Mesendoderm (in vitro differentiated cells): ENCODE data around the gene FRMD4A.

Experiments
- DNase-seq: peaks from one replicate; pipeline ENCODE4 v3.0.0; 2013
- H2AK5ac ChIP-seq: 2 replicates; pipeline ENCODE4 v1.6.1; 2013; ENCODE audit warnings: low read length, inconsistent platforms
- H2BK120ac ChIP-seq: 2 replicates; pipeline ENCODE4 v1.6.1; 2013; ENCODE audit warnings: low read depth, mild to moderate bottlenecking, low read length, moderate library complexity, mixed read lengths
- H2BK15ac ChIP-seq: replicated peaks from 2 replicates; pipeline ENCODE4 v1.6.1; 2013; ENCODE audit warnings: low read depth, mild to moderate bottlenecking, moderate library complexity
- H2BK5ac ChIP-seq: 2 replicates; pipeline ENCODE4 v1.6.1; 2013; ENCODE audit warnings: low read length, inconsistent platforms
- H3K18ac ChIP-seq: 2 replicates; pipeline ENCODE4 v1.6.1; 2013; ENCODE audit warnings: mild to moderate bottlenecking, low read length, mixed read lengths
- H3K23ac ChIP-seq: one replicate; pipeline ENCODE4 v1.6.1; 2013; ENCODE audit warnings: low read length
- H3K27ac ChIP-seq: 2 replicates; pipeline ENCODE4 v1.5.1; 2013; ENCODE audit warnings: low read depth, mild to moderate bottlenecking, inconsistent platforms, low read length, moderate library complexity
- H3K27me3 ChIP-seq: 2 replicates; pipeline ENCODE4 v1.6.1; 2013; ENCODE audit warnings: low read length, control low read depth, mild to moderate bottlenecking, inconsistent platforms; ENCODE audit not compliant: insufficient read depth, poor library complexity
- H3K36me3 ChIP-seq: 2 replicates; pipeline ENCODE4 v1.6.1; 2013; ENCODE audit warnings: low read length, inconsistent platforms; ENCODE audit not compliant: control insufficient read depth, insufficient read depth
- H3K4ac ChIP-seq: one replicate; pipeline ENCODE4 v1.6.1; 2013; ENCODE audit warnings: low read depth, mild to moderate bottlenecking, low read length, moderate library complexity
- H3K4me1 ChIP-seq: 2 replicates; pipeline ENCODE4 v1.6.1; 2013; ENCODE audit warnings: low read depth, low read length, inconsistent platforms; ENCODE audit not compliant: control insufficient read depth
- H3K4me2 ChIP-seq: 2 replicates; pipeline ENCODE4 v1.6.1; 2013; ENCODE audit warnings: low read length
- H3K4me3 ChIP-seq: 2 replicates; pipeline ENCODE4 v1.5.1; 2013; ENCODE audit warnings: mild to moderate bottlenecking, low read length
- H3K56ac ChIP-seq: one replicate; pipeline ENCODE4 v1.6.1; 2013; ENCODE audit warnings: low read length
- H3K79me1 ChIP-seq: 2 replicates; pipeline ENCODE4 v1.6.1; 2013; ENCODE audit warnings: low read length, inconsistent platforms
- H3K79me2 ChIP-seq: 2 replicates; pipeline ENCODE4 v1.6.1; 2013; ENCODE audit warnings: mild to moderate bottlenecking, low read length; ENCODE audit not compliant: control insufficient read depth, insufficient read depth
- H3K9ac ChIP-seq: 2 replicates; pipeline ENCODE4 v1.6.1; 2013; ENCODE audit warnings: low read length, inconsistent platforms
- H4K5ac ChIP-seq: one replicate; pipeline ENCODE4 v1.6.1; 2013; ENCODE audit warnings: low read length
- H4K8ac ChIP-seq: one replicate; pipeline ENCODE4 v1.6.1; 2013; ENCODE audit warnings: low read depth, mild to moderate bottlenecking, control low read depth, low read length, moderate library complexity
- WGBS: extraction: QIAGEN DNeasy Blood & Tissue Kit; methylation state at CpG from one replicate; pipeline ENCODE4 v1.1.7; 2013; ENCODE audit warnings: low lambda C conversion rate, missing lambda C conversion rate; ENCODE audit not compliant: insufficient coverage; ENCODE audit errors: extremely low coverage; 5-methylcytosine and 5-hydroxymethylcytosine counted together

The FRMD4A gene

DNA sequence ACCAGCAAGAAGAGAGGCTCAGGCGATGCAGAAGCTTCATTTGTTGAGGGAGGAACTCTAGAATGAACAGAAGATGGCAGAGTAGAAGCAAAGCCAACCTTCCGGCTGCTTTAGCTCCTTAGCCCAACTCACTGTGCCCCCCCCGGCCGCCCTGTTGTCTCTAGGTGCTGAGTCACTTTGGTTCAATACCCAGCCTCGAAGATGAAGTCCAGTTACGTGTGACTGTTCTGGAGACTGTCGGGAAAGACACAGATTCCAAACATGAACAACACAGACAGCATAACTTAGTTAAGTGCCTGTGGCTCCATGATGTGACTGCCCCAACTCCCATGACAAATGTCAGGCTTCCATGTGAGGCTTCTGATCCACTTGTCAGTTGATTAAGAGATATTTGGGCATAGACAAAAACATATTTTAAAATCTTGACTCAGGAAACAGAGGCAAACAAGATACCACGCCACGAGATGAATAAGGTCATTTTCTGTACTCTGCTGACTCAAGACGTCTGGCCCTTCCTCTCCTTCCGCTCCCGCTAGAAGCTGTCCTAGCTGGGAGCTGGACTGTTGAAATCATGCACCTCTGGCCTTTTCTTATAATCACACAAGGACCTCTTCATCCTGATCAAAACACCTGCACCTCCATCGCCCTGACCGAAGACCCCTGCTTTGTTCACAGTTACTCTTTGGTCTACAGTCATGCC is 199.3 kb downstream of the FRMD4A start:
- Histone ChIP-seq H3K18ac (no peak overlapping the region), H3K36me3 (no peaks in the 10 kb centered on the region), H2AK5ac (no peak overlapping the region), H3K27me3 (no peaks in the 10 kb centered on the region), H3K4me3 (no peak overlapping the region), H3K56ac (no peak overlapping the region), H3K27ac (no peak overlapping the region), H3K9ac (no peak overlapping the region), H3K79me2 (no peaks in the 10 kb centered on the region), H2BK15ac (no peak overlapping the region), H3K4ac (no peak overlapping the region), H4K5ac (no peak overlapping the region), H3K23ac (no peak overlapping the region), H4K8ac (no peak overlapping the region), H2BK120ac (no peak overlapping the region), H3K4me1 (no peaks in the 10 kb centered on the region), H2BK5ac (no peak overlapping the region), H3K79me1 (no peaks in the 10 kb centered on the region), H3K4me2 (no peak overlapping the region)
- no peak for DNase-seq
- no CpG with 5 or more reads among the region's 14 CpGs for WGBS

DNA sequence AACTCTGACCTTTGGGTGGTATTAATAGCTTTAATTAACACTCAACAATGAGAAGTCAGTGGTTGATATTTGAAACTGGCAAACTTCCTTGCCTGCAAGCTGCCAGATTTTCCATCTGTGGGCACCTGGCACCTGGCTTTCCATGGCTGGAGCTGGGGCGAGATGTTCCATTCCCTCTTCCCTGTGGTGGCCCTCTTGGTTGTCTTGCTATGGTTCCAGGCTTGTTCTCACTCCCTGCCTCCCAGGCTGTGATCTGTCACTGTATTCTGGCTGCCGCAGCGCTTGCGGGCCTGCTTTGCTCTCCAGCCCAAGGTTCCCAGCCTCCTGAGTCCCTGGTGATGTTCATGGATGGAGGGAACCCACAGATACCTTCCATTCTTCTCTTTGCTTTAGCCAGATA is 201.0 kb downstream of the FRMD4A start:
- no peaks in the 10 kb centered on the region for H3K36me3 ChIP-seq
- H3K56ac ChIP-seq = no peak overlapping the region
- no peak overlapping the region for H3K9ac ChIP-seq
- no peak overlapping the region for H3K4me3 ChIP-seq
- H2AK5ac ChIP-seq = no peak overlapping the region
- H3K27ac ChIP-seq = no peak overlapping the region
- no peak overlapping the region for H4K5ac ChIP-seq
- no peaks in the 10 kb centered on the region for H3K79me1 ChIP-seq
- DNase-seq = no peak
- H3K4ac ChIP-seq = no peak overlapping the region
- H4K8ac ChIP-seq = no peak overlapping the region
- no peak overlapping the region for H2BK5ac ChIP-seq
- no peaks in the 10 kb centered on the region for H3K4me1 ChIP-seq
- no peak overlapping the region for H2BK120ac ChIP-seq
- H3K27me3 ChIP-seq = no peaks in the 10 kb centered on the region
- no peak overlapping the region for H3K23ac ChIP-seq
- no peak overlapping the region for H3K18ac ChIP-seq
- no peaks in the 10 kb centered on the region for H3K79me2 ChIP-seq
- no CpG with 5 or more reads among the region's 4 CpGs for WGBS
- no peak overlapping the region for H2BK15ac ChIP-seq
- no peak overlapping the region for H3K4me2 ChIP-seq

GRCh38 chr10:14128519-14128918 is 202.2 kb downstream of the FRMD4A start:
- no peak overlapping the region for H3K23ac ChIP-seq
- H2BK15ac ChIP-seq = no peak overlapping the region
- no peaks in the 10 kb centered on the region for H3K79me1 ChIP-seq
- WGBS = no CpG with 5 or more reads among the region's 8 CpGs
- no peak overlapping the region for H3K18ac ChIP-seq
- H4K5ac ChIP-seq = no peak overlapping the region
- H2BK5ac ChIP-seq = no peak overlapping the region
- H4K8ac ChIP-seq = no peak overlapping the region
- no peak overlapping the region for H3K4me2 ChIP-seq
- no peak overlapping the region for H3K9ac ChIP-seq
- no peaks in the 10 kb centered on the region for H3K27me3 ChIP-seq
- no peak overlapping the region for H2AK5ac ChIP-seq
- no peak overlapping the region for H3K56ac ChIP-seq
- H3K79me2 ChIP-seq = no peaks in the 10 kb centered on the region
- no peaks in the 10 kb centered on the region for H3K4me1 ChIP-seq
- no peak for DNase-seq
- H3K27ac ChIP-seq = no peak overlapping the region
- H2BK120ac ChIP-seq = no peak overlapping the region
- no peaks in the 10 kb centered on the region for H3K36me3 ChIP-seq
- no peak overlapping the region for H3K4me3 ChIP-seq
- H3K4ac ChIP-seq = no peak overlapping the region

GRCh38 chr10:14126697-14127440 is 203.9 kb downstream of the FRMD4A start:
- H3K27me3 ChIP-seq = no peaks in the 10 kb centered on the region
- no peak overlapping the region for H2AK5ac ChIP-seq
- H2BK120ac ChIP-seq = no peak overlapping the region
- H2BK5ac ChIP-seq = no peak overlapping the region
- no peak overlapping the region for H3K18ac ChIP-seq
- no peaks in the 10 kb centered on the region for H3K79me1 ChIP-seq
- H3K4ac ChIP-seq = no peak overlapping the region
- H3K23ac ChIP-seq = no peak overlapping the region
- no CpG with 5 or more reads among the region's 6 CpGs for WGBS
- no peak overlapping the region for H3K27ac ChIP-seq
- H3K4me1 ChIP-seq = no peaks in the 10 kb centered on the region
- H3K56ac ChIP-seq = no peak overlapping the region
- no peaks in the 10 kb centered on the region for H3K79me2 ChIP-seq
- no peak for DNase-seq
- H3K9ac ChIP-seq = no peak overlapping the region
- H2BK15ac ChIP-seq = no peak overlapping the region
- no peak overlapping the region for H3K4me2 ChIP-seq
- no peak overlapping the region for H3K4me3 ChIP-seq
- no peak overlapping the region for H4K8ac ChIP-seq
- no peaks in the 10 kb centered on the region for H3K36me3 ChIP-seq
- no peak overlapping the region for H4K5ac ChIP-seq

DNA sequence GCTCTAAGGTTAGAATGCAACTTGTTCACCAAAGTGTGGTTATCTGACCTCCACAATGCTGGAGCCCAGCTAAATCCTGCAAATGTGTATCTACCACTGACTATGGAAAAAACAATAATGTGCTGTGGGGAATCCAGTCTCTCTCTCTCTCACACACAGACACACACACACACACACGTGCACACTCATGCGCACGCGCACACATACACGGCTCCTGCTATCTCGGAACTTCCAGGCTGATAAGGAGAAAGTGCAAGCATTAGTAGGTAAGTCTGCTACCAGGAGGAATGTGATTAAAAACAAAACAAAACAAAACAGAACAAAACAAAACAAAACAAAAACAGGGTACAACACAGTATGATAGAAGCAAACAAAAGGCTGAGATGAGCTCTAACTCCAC is 205.2 kb downstream of the FRMD4A start:
- no CpG with 5 or more reads among the region's 6 CpGs for WGBS
- H2BK15ac ChIP-seq = no peak overlapping the region

More for the DNA sequence above, 205.2 kb downstream of the FRMD4A start:
- H3K23ac ChIP-seq = no peak overlapping the region
- H3K9ac ChIP-seq = no peak overlapping the region
- H4K5ac ChIP-seq = no peak overlapping the region
- H2BK5ac ChIP-seq = no peak overlapping the region
- no peak overlapping the region for H3K4ac ChIP-seq
- no peak overlapping the region for H4K8ac ChIP-seq
- H3K4me1 ChIP-seq = no peaks in the 10 kb centered on the region
- H3K27me3 ChIP-seq = no peaks in the 10 kb centered on the region
- H3K36me3 ChIP-seq = no peaks in the 10 kb centered on the region
- H3K27ac ChIP-seq = no peak overlapping the region
- no peaks in the 10 kb centered on the region for H3K79me1 ChIP-seq
- no peak overlapping the region for H3K4me3 ChIP-seq
- no peak overlapping the region for H2BK120ac ChIP-seq
- no peaks in the 10 kb centered on the region for H3K79me2 ChIP-seq
- DNase-seq = no peak
- no peak overlapping the region for H3K4me2 ChIP-seq
- H3K56ac ChIP-seq = no peak overlapping the region
- no peak overlapping the region for H2AK5ac ChIP-seq
- H3K18ac ChIP-seq = no peak overlapping the region
